Measurements from ENCODE around the gene EFCAB6.

DNA sequence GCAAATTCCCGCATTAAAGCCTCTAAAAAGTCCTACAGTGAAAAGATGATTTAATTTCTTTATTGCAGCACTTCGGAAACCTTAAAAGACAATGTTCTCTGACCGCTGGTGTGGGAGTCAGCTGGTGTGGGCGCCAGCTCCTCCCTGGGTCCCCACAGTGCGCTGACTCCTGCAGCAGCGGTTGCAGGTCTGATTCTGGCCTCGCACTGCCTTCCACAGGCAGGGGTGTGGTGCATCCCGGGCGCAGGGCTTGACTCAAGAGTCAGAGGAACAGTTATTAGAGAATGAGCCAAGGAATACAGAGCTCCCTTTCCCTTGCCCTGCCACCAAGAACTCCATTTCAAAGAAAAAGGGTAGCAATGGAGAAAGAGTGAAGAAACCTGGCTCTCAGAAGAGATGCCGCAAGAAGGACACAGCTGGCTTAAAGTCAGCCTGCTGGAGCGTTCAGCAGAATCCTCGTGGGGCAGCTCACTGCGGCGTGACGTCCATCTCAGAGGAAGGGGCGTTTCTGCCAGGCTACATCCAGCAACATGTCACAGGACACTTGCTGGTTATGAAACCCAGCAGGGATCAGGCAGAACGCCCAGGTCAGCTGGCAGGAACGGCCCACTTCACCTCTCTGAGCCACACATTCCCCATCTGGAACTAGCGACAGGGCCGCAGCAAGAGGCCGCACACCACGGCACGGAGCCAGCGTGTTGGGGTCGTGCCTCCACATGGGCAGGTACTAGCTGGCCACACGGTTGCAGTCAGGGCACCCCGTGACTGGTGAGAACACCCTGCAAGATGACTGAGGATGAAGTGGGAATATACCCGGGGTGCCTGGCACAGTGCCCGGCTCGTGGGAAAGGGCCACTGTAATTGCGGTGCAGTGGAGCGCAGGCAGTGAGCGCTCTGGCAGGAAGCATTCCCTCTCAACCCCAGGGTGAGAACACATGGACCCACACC lies 18.1 kb upstream of the EFCAB6 start:
- TF ChIP-seq, protein P1, sequence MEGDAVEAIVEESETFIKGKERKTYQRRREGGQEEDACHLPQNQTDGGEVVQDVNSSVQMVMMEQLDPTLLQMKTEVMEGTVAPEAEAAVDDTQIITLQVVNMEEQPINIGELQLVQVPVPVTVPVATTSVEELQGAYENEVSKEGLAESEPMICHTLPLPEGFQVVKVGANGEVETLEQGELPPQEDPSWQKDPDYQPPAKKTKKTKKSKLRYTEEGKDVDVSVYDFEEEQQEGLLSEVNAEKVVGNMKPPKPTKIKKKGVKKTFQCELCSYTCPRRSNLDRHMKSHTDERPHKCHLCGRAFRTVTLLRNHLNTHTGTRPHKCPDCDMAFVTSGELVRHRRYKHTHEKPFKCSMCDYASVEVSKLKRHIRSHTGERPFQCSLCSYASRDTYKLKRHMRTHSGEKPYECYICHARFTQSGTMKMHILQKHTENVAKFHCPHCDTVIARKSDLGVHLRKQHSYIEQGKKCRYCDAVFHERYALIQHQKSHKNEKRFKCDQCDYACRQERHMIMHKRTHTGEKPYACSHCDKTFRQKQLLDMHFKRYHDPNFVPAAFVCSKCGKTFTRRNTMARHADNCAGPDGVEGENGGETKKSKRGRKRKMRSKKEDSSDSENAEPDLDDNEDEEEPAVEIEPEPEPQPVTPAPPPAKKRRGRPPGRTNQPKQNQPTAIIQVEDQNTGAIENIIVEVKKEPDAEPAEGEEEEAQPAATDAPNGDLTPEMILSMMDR (conservative IDR thresholded peaks at IDR 0.05) = no peak
- TF ChIP-seq EZH2 (IDR thresholded peaks at IDR 0.05; ENCODE audit: low read depth) = no peak

Data from PC-9 (cell line).